Retinal pigment epithelial cell (primary cell): ENCODE data around the gene PBRM1.

Experiments
- DNase-seq: peaks from one replicate; pipeline ENCODE4 v3.0.0-alpha.2; 2010; ENCODE audit warnings: low read depth
- H3K4me3 ChIP-seq: 2 replicates; pipeline ENCODE4 v1.5.1; 2011; ENCODE audit warnings: mild to moderate bottlenecking, low read length, control low read depth, moderate library complexity
- TF ChIP-seq, protein P1 (sequence below): conservative IDR thresholded peaks from 2 replicates; pipeline ENCODE4 v1.5.1; 2011; ENCODE audit warnings: low read depth, low read length, control low read depth, inconsistent platforms

The PBRM1 gene

DNA sequence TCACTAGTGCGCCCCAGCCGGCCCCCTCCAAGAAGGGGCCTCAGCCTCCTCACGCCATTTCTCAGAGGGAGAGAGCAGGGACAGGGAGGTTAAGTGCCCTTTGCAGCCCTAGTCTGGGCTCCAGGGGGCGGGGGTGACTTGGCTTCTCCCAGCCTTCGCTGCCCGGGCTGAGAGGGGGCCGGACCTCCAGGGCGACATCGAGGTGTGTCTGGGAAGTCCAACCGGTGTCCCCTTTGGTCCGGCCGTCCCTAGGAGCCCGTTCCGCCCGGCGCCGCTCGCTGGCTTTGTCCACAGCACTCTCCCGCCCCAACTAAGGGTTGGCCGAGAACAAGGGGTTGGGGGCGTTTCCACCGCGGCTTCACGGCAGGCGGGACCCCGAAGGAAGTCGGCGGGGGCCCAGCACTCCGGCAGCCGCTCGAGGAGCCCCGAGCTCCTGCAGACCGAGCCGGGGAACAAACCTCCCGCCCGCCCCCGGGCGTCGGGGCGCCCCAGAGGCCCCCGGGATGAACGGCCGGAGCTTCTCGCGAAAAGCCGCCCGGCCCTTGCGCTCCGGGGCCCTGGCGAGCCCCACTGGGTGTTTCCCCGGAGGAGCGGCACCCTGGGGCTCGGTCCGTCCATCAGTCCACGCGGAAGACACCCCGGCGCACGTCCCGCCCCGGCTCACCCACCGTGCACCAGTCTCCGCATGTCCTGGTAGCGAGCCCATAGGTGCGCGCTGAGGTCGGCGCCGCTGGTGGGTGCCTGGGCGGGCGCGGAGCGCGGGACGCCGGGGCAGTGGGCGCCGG lies 152.7 kb downstream of the PBRM1 start:
- DNase-seq = no peak
- H3K4me3 ChIP-seq = peak overlapping the region; percentile 61
- TF ChIP-seq, protein P1, sequence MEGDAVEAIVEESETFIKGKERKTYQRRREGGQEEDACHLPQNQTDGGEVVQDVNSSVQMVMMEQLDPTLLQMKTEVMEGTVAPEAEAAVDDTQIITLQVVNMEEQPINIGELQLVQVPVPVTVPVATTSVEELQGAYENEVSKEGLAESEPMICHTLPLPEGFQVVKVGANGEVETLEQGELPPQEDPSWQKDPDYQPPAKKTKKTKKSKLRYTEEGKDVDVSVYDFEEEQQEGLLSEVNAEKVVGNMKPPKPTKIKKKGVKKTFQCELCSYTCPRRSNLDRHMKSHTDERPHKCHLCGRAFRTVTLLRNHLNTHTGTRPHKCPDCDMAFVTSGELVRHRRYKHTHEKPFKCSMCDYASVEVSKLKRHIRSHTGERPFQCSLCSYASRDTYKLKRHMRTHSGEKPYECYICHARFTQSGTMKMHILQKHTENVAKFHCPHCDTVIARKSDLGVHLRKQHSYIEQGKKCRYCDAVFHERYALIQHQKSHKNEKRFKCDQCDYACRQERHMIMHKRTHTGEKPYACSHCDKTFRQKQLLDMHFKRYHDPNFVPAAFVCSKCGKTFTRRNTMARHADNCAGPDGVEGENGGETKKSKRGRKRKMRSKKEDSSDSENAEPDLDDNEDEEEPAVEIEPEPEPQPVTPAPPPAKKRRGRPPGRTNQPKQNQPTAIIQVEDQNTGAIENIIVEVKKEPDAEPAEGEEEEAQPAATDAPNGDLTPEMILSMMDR = no peak

GRCh38 chr3:52532517-52532837 lies 153.2 kb downstream of the PBRM1 start:
- DNase-seq = no peak
- H3K4me3 ChIP-seq = peak overlapping the region; percentile 61
- TF ChIP-seq, protein P1 = no peak

DNA sequence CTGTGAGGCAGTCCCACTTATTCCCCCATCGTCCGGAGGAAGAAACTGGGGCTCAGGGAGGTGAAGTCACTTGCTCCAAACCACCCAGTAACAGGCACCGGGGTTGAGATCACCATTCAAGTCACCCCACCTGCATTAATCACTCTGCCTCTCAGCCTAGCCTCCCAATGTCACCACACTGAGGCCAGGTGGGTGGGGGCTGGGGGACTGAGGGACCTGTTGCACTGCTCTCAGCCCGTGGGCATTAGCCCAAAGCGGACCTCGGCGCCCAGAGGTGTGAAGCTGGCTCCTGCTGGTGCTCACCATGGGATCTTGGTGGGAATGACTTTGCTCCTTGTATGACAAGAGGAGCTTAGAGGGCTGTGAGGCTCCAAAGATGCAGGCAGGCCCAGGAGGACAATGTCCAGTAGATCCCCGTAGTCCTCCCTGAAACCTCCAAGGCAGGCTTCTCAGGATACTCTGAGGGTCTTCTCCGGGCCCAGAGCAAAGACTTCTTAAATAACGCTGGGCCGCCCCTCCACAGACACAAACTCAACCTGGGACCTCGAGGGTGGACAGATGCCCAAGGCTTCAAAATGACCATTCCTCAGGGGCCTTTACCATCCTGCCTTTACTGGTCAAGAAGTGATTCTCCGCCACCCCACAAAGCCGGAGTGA lies 153.7 kb downstream of the PBRM1 start:
- H3K4me3 ChIP-seq = peak overlapping the region; percentile 61
- DNase-seq = no peak

DNA sequence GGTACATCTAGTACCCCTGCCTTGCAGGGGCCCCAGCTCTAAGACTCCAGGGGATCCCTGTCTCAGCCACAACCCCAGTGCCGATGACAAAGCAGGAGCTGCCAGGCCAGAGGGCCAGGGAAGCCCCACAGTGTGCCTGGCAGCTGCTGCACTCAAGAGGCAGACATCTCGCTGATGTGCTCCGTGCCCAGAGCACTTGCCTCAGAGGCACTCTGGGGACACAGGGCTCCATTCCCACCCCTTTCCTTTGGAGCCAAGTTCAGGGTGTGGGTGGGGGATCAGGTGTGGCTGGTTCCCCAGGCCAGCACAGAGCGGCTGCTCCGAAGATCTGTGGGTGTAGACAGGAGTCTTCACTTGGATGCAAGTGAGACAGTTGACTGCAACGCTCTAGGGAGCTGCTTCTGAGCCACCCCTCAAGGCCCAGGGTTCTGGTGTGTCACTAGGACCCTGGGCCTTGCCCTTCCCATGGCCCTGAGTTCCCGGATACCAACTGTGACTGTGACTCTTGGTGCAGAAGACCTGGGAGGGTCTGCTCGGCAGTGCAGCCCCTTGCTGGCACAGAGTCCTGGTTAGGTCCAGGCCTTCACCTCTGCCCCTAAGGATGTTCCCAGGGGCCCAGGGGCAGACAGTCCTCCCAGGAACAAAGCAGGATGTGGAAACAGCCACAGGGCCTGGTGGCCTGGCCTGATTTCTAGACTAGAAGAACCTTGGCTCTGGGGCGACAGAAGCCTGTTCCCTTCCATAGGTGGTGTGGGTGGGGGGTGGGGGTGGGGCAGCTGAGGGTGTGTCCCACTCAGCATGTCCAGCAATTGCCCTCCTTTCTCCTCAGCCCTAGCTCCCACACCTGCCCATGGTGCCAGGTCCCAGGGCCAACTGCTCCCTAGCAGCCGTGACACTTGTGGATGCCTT lies 154.5 kb downstream of the PBRM1 start:
- DNase-seq = no peak
- H3K4me3 ChIP-seq = no peak overlapping the region
- TF ChIP-seq, protein P1 = no peak

More for the DNA sequence above, 153.7 kb downstream of the PBRM1 start:
- TF ChIP-seq, protein P1 = no peak

GRCh38 chr3:52529376-52530333 lies 156.1 kb downstream of the PBRM1 start:
- peak; percentile 52 for DNase-seq
- H3K4me3 ChIP-seq = no peak overlapping the region
- TF ChIP-seq, protein P1 = no peak

GRCh38 chr3:52528586-52529375 lies 156.9 kb downstream of the PBRM1 start:
- TF ChIP-seq, protein P1 = no peak
- no peak for DNase-seq

More at GRCh38 chr3:52528586-52529375, 156.9 kb downstream of the PBRM1 start:
- no peak overlapping the region for H3K4me3 ChIP-seq
